ENCODE measurements around the gene ALS2CL.

ALS2CL gene

DNA sequence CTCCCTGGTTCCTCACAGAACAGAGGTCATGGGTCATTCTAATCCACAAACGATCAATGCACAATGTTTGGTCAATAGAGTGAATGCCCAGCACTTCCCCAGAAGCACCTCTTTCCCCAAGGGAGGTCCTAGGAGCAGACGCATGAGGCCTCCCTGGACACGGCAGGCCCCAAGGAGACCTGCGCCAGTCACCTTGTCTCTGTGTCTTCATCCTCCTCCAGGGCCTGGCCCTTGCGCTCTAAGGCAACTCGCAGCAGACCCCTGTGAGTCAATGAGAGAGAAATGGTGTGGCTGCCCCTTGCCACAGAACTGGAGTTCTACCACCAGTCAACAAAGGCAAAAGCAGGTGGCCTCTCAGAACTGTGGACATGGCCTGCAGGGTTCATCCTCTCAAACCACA lies 18.1 kb downstream of the ALS2CL start:
- DNase-seq: no peak

GRCh38 chr3:46674031-46674845 lies 19.2 kb downstream of the ALS2CL start:
- no peak for DNase-seq

DNA sequence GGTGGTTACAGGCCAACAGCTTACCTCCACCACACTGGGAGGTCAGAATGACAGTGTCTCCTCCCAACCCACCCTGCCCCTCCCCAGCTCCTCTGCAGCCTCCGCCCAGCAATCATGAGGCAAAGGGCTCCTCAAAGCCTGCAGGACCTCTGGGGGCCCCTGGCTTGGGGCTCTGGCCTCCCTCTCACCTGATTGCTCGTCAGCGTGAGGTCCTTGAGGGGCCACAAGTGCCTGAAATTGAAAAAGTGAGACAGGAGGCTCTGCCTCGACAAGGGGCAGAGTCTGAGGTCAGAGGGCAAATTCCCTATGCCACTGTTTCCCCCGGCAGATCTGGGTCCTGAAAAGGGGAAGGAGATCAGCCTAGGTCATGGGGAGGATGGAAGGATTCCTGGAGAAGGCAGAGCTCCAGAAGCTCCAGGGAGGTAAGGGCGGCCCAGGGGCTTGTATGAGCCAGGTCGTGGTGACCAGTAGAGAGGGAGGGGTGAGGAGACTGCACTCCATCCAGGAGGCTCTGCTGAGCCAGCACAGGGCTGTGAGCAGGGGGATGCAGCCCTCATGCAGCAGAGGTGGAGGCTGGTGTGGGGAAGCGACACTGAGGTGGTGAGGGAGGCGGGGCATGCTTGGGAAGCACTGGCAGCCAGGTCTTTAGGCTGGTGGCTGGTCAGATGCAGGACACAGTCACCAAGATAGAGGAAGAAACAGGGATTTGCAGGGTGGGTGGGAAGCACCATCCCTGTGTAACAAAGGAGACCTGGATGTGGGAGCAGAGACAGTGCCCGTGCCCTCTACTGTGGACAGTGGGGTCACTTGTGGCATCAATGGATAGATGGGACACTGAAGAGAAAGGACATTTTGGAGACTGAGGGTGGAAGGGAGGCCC lies 20.1 kb downstream of the ALS2CL start:
- DNase-seq: no peak

DNA sequence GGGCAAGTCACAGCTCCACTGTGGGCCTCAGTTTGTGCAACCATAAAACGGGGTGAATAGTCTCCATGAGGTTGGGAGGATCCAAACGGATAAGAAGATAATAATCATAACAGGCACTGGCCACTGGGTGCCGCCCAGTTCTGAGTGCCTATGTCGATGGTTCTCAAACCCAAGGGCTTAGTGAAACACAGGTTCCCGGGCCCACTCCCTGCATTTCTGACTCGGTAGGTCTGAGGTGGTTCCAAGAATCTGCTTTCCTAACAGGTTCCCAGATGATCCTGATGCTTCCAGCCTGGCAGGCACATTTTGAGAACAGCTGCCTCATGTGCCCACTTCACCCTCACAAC lies 21.2 kb downstream of the ALS2CL start:
- DNase-seq: no peak

DNA sequence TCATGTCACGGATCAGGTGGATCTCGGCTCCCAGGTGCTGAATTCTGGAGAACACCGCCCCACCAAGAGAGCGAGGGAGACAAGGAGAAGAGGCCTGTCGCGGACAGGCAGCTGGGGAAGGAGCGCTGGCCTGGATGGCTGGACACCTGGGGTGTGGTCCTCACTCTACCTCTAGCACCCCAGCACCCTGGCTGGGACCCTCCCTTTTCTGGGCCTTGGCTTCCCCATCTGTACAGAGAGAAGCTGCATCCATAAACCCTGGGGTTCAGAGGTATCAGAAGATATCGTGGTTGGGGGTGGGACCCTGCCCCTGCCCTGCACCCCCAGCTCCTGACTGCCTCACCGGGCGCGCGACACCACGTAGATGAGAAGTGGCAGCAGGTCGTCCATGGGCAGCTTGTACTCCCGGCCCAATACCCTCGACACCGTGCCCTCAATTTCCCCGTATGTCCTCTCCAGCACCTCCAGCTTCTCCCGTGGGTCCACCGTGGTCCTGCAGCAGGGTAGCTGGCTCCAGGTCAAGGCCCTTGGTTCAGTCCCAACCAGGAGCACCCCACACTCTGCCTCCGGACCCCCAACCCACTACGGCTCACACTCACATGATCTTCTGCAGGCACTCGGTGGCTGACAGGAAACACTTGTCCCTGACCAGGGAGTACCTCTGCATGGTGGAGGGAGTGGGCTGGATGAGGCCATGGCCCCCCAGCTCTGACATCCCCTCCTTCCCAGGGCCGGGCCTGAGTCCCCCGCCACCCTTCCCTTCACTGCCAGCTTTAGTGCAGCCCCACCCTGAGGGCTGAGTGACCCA lies 21.7 kb downstream of the ALS2CL start:
- DNase-seq: no peak

DNA sequence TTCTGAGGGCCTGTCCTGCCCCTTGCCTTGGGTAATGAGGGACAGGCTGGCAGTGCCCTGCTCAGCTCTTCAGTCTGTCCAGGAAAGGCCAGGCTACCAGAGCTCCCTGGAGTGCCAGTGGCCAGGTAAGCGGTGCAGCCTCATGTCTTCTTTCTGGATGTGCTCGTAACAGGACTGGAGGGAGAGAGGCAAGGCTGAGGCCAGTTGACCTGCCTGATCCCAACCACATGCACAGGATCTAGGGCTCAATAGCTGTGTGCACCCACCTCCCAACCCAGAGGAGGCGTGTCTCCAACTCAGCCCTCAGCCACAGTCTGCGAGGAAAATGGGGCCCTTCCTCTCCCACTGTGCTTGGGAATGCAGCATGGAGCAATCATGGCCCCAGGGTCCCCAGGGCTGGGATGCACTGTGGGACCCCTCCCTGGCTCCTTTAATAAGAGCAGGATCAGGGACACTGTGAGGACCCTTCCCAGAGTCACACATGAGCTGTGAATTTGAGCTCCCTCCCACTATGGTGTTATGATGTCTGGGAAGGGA lies 22.5 kb downstream of the ALS2CL start:
- no peak for DNase-seq

- no peak for DNase-seq
Observed at GRCh38 chr3:46670000-46670890, 23.2 kb downstream of the ALS2CL start.

GRCh38 chr3:46669191-46669999 lies 24.1 kb downstream of the ALS2CL start:
- no peak for DNase-seq

- DNase-seq: no peak
Observed at GRCh38 chr3:46668591-46668990, 24.9 kb downstream of the ALS2CL start.

GRCh38 chr3:46668116-46668515 lies 25.4 kb downstream of the ALS2CL start:
- no peak for DNase-seq

DNA sequence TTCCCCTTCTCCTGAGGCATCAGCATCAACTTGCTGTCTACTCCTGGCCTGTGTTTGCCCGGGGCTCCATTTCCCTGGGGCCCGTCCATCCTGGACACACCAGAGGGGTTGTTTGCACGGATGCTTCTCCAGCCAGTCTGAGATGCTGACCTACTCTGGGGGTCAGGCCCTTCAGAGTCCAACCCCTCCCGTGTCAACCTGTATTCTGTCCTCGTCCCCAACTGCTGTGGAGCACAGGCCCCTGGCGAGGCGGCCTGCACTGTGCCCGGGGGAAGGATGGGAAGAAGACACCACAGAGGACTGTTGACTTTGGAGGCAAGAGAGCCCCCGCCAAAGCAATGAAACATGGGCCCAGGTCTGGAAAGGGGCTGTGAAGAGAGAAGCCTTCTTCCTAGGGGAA lies 25.8 kb downstream of the ALS2CL start:
- DNase-seq: no peak

DNA sequence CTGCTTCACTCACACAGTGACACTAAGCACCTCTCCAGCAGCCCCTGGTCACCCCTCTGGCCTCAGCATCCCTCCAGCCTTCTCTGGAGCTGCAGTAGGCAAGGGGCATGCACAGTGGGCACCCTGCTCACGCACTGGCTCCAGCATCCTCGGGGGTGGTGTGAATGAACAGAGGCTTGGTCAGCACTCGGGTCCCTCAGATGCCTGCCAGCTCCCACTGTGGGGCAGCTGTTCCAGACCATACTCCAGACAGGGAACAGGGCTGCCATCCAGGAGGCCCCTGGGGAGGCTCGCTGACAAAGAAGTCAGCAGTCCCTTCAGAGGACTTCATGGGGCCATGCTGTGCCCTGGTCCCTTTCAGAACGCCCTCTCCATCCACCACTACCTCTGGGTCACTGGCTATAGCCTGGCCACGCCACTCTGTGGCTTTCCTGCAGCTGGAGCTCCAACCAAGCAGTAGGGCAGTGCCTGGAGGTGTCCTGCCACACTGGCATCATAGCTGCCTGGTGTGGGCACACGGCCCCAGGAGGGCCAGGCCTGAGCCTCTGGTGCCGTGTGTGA lies 26.3 kb downstream of the ALS2CL start:
- DNase-seq: no peak

DNA sequence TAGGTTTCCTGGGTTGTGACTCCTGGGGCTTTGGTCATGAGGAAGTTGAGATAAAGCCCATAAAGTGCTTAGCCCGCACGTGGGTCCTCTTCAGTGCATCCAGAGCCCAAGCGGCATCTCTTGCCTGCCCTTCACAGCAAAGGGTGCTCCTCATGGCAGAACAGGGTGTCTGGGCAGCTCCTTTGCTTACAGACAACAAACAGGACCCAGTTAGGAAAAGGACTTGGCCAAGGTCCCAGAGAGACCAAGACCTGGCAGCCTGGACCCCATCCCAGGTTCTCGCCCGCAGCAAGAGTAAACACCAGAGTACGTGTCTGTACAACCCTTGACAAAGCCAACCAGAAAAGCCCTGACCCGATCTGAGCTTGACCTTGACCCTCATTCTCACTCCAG lies 27.0 kb downstream of the ALS2CL start:
- DNase-seq: no peak

GRCh38 chr3:46665763-46666452 lies 27.6 kb downstream of the ALS2CL start:
- no peak for DNase-seq

DNA sequence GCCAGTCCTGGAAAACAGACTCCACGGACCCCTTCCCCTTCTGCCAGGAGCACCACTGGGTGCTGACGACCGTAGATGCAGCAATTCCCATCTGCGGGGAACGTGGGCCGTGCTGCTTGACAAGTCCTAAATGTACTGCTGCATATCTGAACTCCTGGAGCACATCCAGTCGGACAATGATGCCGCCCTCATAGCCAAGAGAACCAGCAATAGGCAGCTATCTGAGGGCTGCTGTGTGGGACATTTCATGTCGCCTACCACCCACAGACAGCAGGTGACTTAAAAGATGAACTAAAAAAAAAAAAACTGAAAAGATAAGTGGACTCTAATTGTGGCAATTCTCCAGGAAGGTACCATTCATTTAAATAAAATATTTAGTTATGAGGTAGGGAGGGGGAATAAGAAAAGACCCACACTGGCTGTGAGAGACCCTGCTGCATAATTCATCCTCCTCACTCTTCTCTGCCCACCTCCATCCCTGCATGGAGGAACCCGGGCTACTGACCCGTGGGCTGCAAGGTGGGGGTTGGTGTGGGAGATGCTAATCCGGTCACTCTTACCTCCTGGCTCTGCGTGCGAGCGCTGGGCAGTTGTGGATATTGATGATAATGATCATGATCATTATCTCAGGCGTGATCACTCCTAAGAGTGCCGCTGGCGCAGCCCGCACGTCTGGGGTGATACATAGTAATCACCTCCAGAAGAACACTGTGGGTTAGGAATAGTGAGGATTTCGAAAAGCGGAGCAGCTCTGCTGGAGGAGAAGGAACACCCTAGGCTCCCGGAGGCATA lies 28.3 kb downstream of the ALS2CL start:
- DNase-seq: no peak

DNA sequence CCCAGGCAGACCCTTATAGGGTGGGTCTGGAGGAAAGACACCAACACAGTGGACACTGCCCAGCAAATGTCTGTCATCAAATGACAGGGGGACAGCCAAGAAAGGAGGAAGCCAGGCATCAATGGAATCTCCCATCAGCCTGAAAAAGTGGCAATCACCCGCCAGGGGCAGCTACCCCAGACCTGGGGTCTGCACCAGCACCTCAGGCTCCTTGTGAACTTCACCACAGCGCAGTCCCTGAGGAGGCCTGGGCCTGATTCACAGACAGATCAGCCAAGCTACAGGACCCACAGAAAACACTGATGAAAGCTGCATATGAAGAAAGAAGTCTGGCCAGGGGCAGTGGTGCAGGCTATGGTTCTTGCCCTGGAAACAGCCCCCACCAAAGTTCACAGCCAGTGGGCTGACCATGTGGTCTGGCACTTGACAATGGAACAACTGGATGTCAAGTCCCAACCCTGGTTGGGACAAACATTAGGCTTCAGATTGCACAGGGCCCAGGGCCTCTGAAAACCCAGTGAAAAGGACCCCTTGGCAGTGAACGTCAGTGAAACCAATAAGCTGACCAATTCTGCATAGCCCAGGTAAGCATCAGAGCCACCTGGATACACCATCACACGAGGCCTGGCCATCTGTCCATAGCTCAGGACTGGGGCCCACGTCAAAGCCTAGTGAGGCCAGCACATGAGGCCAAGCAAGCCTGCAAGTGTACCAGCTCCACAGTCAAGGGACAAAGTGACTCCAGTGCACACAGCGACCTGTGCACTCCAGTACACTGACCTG lies 29.1 kb downstream of the ALS2CL start:
- no peak for DNase-seq

- peak; percentile 16 for DNase-seq
Observed at GRCh38 chr3:46663591-46664135, 29.8 kb downstream of the ALS2CL start.

Data from CD4-positive, alpha-beta T cell treated with Interleukin-10 for 1 hour (primary cell).